Measurements from ENCODE around the gene CTSC. TPM values are rescaled to one million over a fixed set of nuclear protein-coding genes. Genes with fewer than 3 reads are reported as not detected.

CTSC gene
- total and polyA plus RNA-seq, 2 of the 13 experiments (the other 11 are each of a cell fraction or from before 2014, with no cell fraction given) = 144 to 210 TPM

GRCh38 chr11:88280673-88281316, 56.7 kb downstream of the CTSC start:
- H3K4me2 ChIP-seq (ENCODE audit: low read depth, low read length) = no peak overlapping the region
- H2AFZ ChIP-seq (ENCODE audit: low read length) = no peak overlapping the region
- in situ Hi-C loops (cut with HindIII; ENCODE audit: extremely low pct_ligation_motif_present, low pct_unique_long_range_greater_than_20kb) (no loop called here), intact Hi-C loops (cut with micrococcal nuclease; ENCODE audit: unreplicated experiment) (no loop called here)
- H3K4me3 ChIP-seq (replicated peaks in 1 of 3; ENCODE audit: insufficient read depth in 1 of 3, low read depth in 2 of 3, low read length in 3 of 3) = no peak overlapping the region
- no peaks in the 10 kb centered on the region for H3K79me2 ChIP-seq (ENCODE audit: insufficient read depth, low read length)
- no peak overlapping the region for H3K27ac ChIP-seq (ENCODE audit: extremely low read length, insufficient read depth, low read length)
- H3K4me1 ChIP-seq (ENCODE audit: insufficient read depth, low read length) = no peaks in the 10 kb centered on the region
- no peaks in the 10 kb centered on the region for H4K20me1 ChIP-seq (ENCODE audit: insufficient read depth, low read length)
- DNase-seq (ENCODE audit: low spot score) (no peak), FAIRE-seq (no peak), ATAC-seq (no peak)
- H3K9ac ChIP-seq (ENCODE audit: insufficient read depth, low read depth, low read length) = no peak overlapping the region
- 37% methylated on average over 6 of the region's 6 CpGs for WGBS (ENCODE audit: low lambda C conversion rate)
- no peaks in the 10 kb centered on the region for H3K27me3 ChIP-seq (ENCODE audit: control insufficient read depth in 1 of 2, insufficient read depth in 2 of 2, low read length in 2 of 2)
- H3K36me3 ChIP-seq (replicated peaks in 1 of 2; ENCODE audit: control insufficient read depth in 1 of 2, insufficient read depth in 2 of 2, low read length in 2 of 2) = no peaks in the 10 kb centered on the region
- TF ChIP-seq ZNF3 (CRISPR knock-in tag; IDR thresholded peaks at IDR 0.05) (no peak), ZNF629 (CRISPR knock-in tag; conservative IDR thresholded peaks at IDR 0.05) (peak; percentile 54)
- no TSS peak for BruUV-seq (replicated peaks)
- CTCF ChIA-PET (ENCODE audit: low intra/inter-chr PET ratio, low total read pairs) = no interaction called here
- POLR2A ChIA-PET = no interaction called here
- H3K9me3 ChIP-seq (ENCODE audit: low read length) = no peaks in the 10 kb centered on the region

GRCh38 chr11:88277349-88277915, 60.1 kb downstream of the CTSC start:
- no peak for FAIRE-seq
- Histone ChIP-seq H3K27me3 (ENCODE audit: control insufficient read depth in 1 of 2, insufficient read depth in 2 of 2, low read length in 2 of 2) (no peaks in the 10 kb centered on the region), H3K9ac (ENCODE audit: insufficient read depth, low read depth, low read length) (no peak overlapping the region), H4K20me1 (ENCODE audit: insufficient read depth, low read length) (no peaks in the 10 kb centered on the region), H3K4me2 (ENCODE audit: low read depth, low read length) (no peak overlapping the region), H3K4me1 (ENCODE audit: insufficient read depth, low read length) (no peaks in the 10 kb centered on the region), H3K4me3 (replicated peaks in 1 of 3; ENCODE audit: insufficient read depth in 1 of 3, low read depth in 2 of 3, low read length in 3 of 3) (no peak overlapping the region), H2AFZ (ENCODE audit: low read length) (no peak overlapping the region), H3K27ac (ENCODE audit: extremely low read length, insufficient read depth, low read length) (no peak overlapping the region), H3K9me3 (ENCODE audit: low read length) (no peaks in the 10 kb centered on the region), H3K79me2 (ENCODE audit: insufficient read depth, low read length) (no peaks in the 10 kb centered on the region), H3K36me3 (replicated peaks in 1 of 2; ENCODE audit: control insufficient read depth in 1 of 2, insufficient read depth in 2 of 2, low read length in 2 of 2) (no peaks in the 10 kb centered on the region)
- ChIA-PET POLR2A (no interaction called here), CTCF (ENCODE audit: low intra/inter-chr PET ratio, low total read pairs) (no interaction called here)
- intact Hi-C loops (cut with micrococcal nuclease; ENCODE audit: unreplicated experiment) (no loop called here), in situ Hi-C loops (cut with HindIII; ENCODE audit: extremely low pct_ligation_motif_present, low pct_unique_long_range_greater_than_20kb) (no loop called here)
- BruUV-seq (replicated peaks) = no TSS peak
- ATAC-seq = no peak
- 57% methylated on average over 3 of the region's 3 CpGs for WGBS (ENCODE audit: low lambda C conversion rate)
- no peak for DNase-seq (ENCODE audit: low spot score)
- TF ChIP-seq ZBTB33 (CRISPR knock-in tag; IDR thresholded peaks at IDR 0.05) (no peak), ZNF468 (CRISPR knock-in tag; IDR thresholded peaks at IDR 0.05) (no peak), MATR3 (CRISPR knock-in tag; IDR thresholded peaks at IDR 0.05) (no peak), ZNF460 (CRISPR knock-in tag; IDR thresholded peaks at IDR 0.05; ENCODE audit: borderline replicate concordance) (no peak), ZNF431 (CRISPR knock-in tag; IDR thresholded peaks at IDR 0.05; ENCODE audit: borderline replicate concordance, low read depth) (no peak), ZNF704 (CRISPR knock-in tag; IDR thresholded peaks at IDR 0.05; ENCODE audit: borderline replicate concordance) (no peak), ZNF30 (CRISPR knock-in tag; IDR thresholded peaks at IDR 0.05) (no peak), ARID2 (CRISPR knock-in tag; IDR thresholded peaks at IDR 0.05; ENCODE audit: borderline replicate concordance) (no peak)
